ENCODE measurements around the gene COL3A1. TPM values are rescaled to one million over a fixed set of nuclear protein-coding genes. Genes with fewer than 3 reads are reported as not detected.

The COL3A1 gene
- total and polyA plus RNA-seq, 2 experiments from 2014 or later = 0.17 to 0.31 TPM

- H3K9me3 Mint-ChIP-seq = no peaks in the 10 kb centered on the region
- 0 out of 2 replicates have a peak, but pooled peaks cover 3% of the 10 kb centered on the region for H3K9me2 ChIP-seq (ENCODE audit: insufficient read depth)
- ATAC-seq = no peak
- H3K27me3 ChIP-seq (ENCODE audit: insufficient read depth) = no peaks in the 10 kb centered on the region
- H3K27me3 Mint-ChIP-seq (ENCODE audit: insufficient read depth, low read depth, poor library complexity) = no peaks in the 10 kb centered on the region
- TF ChIP-seq NANOG (IDR thresholded peaks at IDR 0.05; ENCODE audit: borderline replicate concordance) = no peak
- TF ChIP-seq EZH2phosphoT487 (IDR thresholded peaks at IDR 0.05; ENCODE audit: unreplicated experiment) = no peak
- TF ChIP-seq POLR2AphosphoS5 (IDR thresholded peaks at IDR 0.05; ENCODE audit: low read depth) = no peak
- no peak for TF ChIP-seq JUNB (IDR thresholded peaks at IDR 0.05; ENCODE audit: unreplicated experiment)
- TF ChIP-seq ZNF114 (CRISPR knock-in tag; IDR thresholded peaks at IDR 0.05) = no peak
- no peak for TF ChIP-seq ZNF331 (CRISPR knock-in tag; IDR thresholded peaks at IDR 0.05; ENCODE audit: low read depth)
- no peak for TF ChIP-seq CTCF (conservative IDR thresholded peaks at IDR 0.05; ENCODE audit: low read depth in 2 of 2)
- no peak for TF ChIP-seq EZH2 (IDR thresholded peaks at IDR 0.05; ENCODE audit: low read depth, unreplicated experiment)
- TF ChIP-seq, protein P1, sequence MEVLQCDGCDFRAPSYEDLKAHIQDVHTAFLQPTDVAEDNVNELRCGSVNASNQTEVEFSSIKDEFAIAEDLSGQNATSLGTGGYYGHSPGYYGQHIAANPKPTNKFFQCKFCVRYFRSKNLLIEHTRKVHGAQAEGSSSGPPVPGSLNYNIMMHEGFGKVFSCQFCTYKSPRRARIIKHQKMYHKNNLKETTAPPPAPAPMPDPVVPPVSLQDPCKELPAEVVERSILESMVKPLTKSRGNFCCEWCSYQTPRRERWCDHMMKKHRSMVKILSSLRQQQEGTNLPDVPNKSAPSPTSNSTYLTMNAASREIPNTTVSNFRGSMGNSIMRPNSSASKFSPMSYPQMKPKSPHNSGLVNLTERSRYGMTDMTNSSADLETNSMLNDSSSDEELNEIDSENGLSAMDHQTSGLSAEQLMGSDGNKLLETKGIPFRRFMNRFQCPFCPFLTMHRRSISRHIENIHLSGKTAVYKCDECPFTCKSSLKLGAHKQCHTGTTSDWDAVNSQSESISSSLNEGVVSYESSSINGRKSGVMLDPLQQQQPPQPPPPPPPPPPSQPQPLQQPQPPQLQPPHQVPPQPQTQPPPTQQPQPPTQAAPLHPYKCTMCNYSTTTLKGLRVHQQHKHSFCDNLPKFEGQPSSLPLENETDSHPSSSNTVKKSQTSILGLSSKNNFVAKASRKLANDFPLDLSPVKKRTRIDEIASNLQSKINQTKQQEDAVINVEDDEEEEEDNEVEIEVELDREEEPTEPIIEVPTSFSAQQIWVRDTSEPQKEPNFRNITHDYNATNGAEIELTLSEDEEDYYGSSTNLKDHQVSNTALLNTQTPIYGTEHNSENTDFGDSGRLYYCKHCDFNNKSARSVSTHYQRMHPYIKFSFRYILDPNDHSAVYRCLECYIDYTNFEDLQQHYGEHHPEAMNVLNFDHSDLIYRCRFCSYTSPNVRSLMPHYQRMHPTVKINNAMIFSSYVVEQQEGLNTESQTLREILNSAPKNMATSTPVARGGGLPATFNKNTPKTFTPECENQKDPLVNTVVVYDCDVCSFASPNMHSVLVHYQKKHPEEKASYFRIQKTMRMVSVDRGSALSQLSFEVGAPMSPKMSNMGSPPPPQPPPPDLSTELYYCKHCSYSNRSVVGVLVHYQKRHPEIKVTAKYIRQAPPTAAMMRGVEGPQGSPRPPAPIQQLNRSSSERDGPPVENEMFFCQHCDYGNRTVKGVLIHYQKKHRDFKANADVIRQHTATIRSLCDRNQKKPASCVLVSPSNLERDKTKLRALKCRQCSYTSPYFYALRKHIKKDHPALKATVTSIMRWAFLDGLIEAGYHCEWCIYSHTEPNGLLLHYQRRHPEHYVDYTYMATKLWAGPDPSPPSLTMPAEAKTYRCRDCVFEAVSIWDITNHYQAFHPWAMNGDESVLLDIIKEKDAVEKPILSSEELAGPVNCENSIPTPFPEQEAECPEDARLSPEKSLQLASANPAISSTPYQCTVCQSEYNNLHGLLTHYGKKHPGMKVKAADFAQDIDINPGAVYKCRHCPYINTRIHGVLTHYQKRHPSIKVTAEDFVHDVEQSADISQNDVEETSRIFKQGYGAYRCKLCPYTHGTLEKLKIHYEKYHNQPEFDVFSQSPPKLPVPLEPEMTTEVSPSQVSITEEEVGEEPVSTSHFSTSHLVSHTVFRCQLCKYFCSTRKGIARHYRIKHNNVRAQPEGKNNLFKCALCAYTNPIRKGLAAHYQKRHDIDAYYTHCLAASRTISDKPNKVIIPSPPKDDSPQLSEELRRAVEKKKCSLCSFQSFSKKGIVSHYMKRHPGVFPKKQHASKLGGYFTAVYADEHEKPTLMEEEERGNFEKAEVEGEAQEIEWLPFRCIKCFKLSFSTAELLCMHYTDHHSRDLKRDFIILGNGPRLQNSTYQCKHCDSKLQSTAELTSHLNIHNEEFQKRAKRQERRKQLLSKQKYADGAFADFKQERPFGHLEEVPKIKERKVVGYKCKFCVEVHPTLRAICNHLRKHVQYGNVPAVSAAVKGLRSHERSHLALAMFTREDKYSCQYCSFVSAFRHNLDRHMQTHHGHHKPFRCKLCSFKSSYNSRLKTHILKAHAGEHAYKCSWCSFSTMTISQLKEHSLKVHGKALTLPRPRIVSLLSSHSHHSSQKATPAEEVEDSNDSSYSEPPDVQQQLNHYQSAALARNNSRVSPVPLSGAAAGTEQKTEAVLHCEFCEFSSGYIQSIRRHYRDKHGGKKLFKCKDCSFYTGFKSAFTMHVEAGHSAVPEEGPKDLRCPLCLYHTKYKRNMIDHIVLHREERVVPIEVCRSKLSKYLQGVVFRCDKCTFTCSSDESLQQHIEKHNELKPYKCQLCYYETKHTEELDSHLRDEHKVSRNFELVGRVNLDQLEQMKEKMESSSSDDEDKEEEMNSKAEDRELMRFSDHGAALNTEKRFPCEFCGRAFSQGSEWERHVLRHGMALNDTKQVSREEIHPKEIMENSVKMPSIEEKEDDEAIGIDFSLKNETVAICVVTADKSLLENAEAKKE (CRISPR knock-in tag; IDR thresholded peaks at IDR 0.05) = no peak
- no peak for TF ChIP-seq CREB1 (CRISPR knock-in tag; IDR thresholded peaks at IDR 0.05; ENCODE audit: low read depth)
- TF ChIP-seq STAT1 (IDR thresholded peaks at IDR 0.05; ENCODE audit: unreplicated experiment) = no peak
- TF ChIP-seq, protein P2, sequence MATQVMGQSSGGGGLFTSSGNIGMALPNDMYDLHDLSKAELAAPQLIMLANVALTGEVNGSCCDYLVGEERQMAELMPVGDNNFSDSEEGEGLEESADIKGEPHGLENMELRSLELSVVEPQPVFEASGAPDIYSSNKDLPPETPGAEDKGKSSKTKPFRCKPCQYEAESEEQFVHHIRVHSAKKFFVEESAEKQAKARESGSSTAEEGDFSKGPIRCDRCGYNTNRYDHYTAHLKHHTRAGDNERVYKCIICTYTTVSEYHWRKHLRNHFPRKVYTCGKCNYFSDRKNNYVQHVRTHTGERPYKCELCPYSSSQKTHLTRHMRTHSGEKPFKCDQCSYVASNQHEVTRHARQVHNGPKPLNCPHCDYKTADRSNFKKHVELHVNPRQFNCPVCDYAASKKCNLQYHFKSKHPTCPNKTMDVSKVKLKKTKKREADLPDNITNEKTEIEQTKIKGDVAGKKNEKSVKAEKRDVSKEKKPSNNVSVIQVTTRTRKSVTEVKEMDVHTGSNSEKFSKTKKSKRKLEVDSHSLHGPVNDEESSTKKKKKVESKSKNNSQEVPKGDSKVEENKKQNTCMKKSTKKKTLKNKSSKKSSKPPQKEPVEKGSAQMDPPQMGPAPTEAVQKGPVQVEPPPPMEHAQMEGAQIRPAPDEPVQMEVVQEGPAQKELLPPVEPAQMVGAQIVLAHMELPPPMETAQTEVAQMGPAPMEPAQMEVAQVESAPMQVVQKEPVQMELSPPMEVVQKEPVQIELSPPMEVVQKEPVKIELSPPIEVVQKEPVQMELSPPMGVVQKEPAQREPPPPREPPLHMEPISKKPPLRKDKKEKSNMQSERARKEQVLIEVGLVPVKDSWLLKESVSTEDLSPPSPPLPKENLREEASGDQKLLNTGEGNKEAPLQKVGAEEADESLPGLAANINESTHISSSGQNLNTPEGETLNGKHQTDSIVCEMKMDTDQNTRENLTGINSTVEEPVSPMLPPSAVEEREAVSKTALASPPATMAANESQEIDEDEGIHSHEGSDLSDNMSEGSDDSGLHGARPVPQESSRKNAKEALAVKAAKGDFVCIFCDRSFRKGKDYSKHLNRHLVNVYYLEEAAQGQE (IDR thresholded peaks at IDR 0.05; ENCODE audit: unreplicated experiment) = no peak
- TF ChIP-seq ETS1 (IDR thresholded peaks at IDR 0.05) = no peak
- H3K4me1 Mint-ChIP-seq = no peaks in the 10 kb centered on the region
- H3K36me3 ChIP-seq (ENCODE audit: insufficient read depth) = no peaks in the 10 kb centered on the region
- H3K4me3 ChIP-seq = no peak overlapping the region
- no peak for DNase-seq (ENCODE audit: low spot score)
- no peaks in the 10 kb centered on the region for H3K79me2 ChIP-seq (replicated peaks; ENCODE audit: insufficient read depth)
- H3K36me3 Mint-ChIP-seq (ENCODE audit: low read depth) = no peaks in the 10 kb centered on the region
- H2AFZ ChIP-seq = no peak overlapping the region
- no peaks in the 10 kb centered on the region for H4K20me1 ChIP-seq (replicated peaks; ENCODE audit: insufficient read depth)
- H3K27ac Mint-ChIP-seq = no peak overlapping the region
- H3K4me3 Mint-ChIP-seq = no peak overlapping the region
- H3K4me1 ChIP-seq (ENCODE audit: insufficient read depth) = no peaks in the 10 kb centered on the region
- no peaks in the 10 kb centered on the region for H3F3A ChIP-seq (replicated peaks; ENCODE audit: low read depth)
- no peak overlapping the region for H3K27ac ChIP-seq (ENCODE audit: low read depth)
- H3K4me2 ChIP-seq = no peak overlapping the region
These were observed 9.1 kb upstream of the COL3A1 start for GRCh38 chr2:188964976-188965546.
